ENCODE measurements around the gene SMIM31. TPM values are rescaled to one million over a fixed set of nuclear protein-coding genes. Genes with fewer than 3 reads are reported as not detected.

Gene SMIM31
- total RNA-seq, 1 experiment from 2014 or later = not detected

DNA sequence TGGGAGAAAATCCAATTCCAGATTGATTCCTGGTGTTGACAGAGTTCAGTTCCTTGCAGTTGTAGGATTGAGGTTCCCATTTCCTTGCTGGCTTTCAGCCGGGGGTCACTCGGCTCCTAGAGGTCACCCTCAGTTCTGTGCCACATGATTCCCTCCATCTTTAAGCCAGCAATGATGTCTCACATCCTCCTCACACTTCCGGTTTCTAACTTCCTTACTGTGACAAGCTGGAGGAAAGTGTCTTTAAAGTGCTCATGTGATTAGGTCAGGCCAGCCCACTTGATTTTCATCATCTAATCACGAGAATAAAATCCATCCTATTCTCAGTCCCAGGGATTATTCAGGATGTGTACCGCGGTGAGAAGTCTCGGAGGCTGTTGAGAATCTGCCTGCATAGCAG, 19.4 kb upstream of the SMIM31 start (continued):
- TF ChIP-seq CTCF (IDR thresholded peaks at IDR 0.05 in 2 of 3, conservative IDR thresholded peaks at IDR 0.05 in 1 of 3; ENCODE audit: borderline replicate concordance in 1 of 3, insufficient read depth in 1 of 3, low read depth in 2 of 3, low read length in 2 of 3) (no peak), SIN3A (IDR thresholded peaks at IDR 0.05; ENCODE audit: low read depth) (no peak), JUND (IDR thresholded peaks at IDR 0.05) (no peak), EGR1 (IDR thresholded peaks at IDR 0.05; ENCODE audit: low read depth) (no peak), RAD21 (IDR thresholded peaks at IDR 0.05; ENCODE audit: low read depth) (no peak), ZBTB33 (IDR thresholded peaks at IDR 0.05; ENCODE audit: extremely low read depth, insufficient replicate concordance, low read length) (no peak), EZH2phosphoT487 (IDR thresholded peaks at IDR 0.05; ENCODE audit: borderline replicate concordance) (no peak)
- TF ChIP-seq, protein P1, sequence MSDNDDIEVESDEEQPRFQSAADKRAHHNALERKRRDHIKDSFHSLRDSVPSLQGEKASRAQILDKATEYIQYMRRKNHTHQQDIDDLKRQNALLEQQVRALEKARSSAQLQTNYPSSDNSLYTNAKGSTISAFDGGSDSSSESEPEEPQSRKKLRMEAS (IDR thresholded peaks at IDR 0.05) = no peak

GRCh38 chr4:164748375-164748774, 5.6 kb upstream of the SMIM31 start:
- Histone ChIP-seq H3K9me2 (ENCODE audit: insufficient read depth) (no peaks in the 10 kb centered on the region), H2AFZ (ENCODE audit: low read depth, low read length, poor library complexity, severe bottlenecking) (peak overlapping the region; percentile 42), H3K36me3 (ENCODE audit: control insufficient read depth in 1 of 2, insufficient read depth in 2 of 2, low read length in 2 of 2) (no peaks in the 10 kb centered on the region), H3K4me1 (ENCODE audit: control insufficient read depth in 1 of 2, insufficient read depth in 2 of 2, low read length in 2 of 2) (no peaks in the 10 kb centered on the region), H3K27ac (ENCODE audit: low read depth, low read length) (no peak overlapping the region), H3K4me3 (replicated peaks in 1 of 2; ENCODE audit: low read depth in 1 of 2, low read length in 2 of 2) (no peak overlapping the region), H4K20me1 (ENCODE audit: insufficient read depth) (no peaks in the 10 kb centered on the region), H3K9me3 (ENCODE audit: control insufficient read depth in 1 of 2, insufficient read depth in 1 of 2, low read depth in 1 of 2, low read length in 2 of 2) (no peaks in the 10 kb centered on the region), H3K9ac (ENCODE audit: low read length) (no peak overlapping the region), H3K4me2 (ENCODE audit: low read length) (no peak overlapping the region), H3K79me2 (ENCODE audit: insufficient read depth, low read length) (no peaks in the 10 kb centered on the region), H3K27me3 (ENCODE audit: insufficient read depth, low read length) (no peaks in the 10 kb centered on the region)
- intact Hi-C loops (cut with micrococcal nuclease) = loop anchor here (5.0 to 10.0 kb wide), 2 partner anchors 1196 to 1264 kb away; no protein-coding TSS in a partner anchor
- ChIA-PET POLR2A (no interaction called here), CTCF (interaction anchor here (1.7 kb wide), 1 partner anchor 1198 kb away, joined by 7 read pairs; no protein-coding TSS in a partner anchor), RAD21 (ENCODE audit: low non-redundant PET in 1 of 2, low total read pairs in 2 of 2, uncharacterized antibody in 2 of 2, unreplicated experiment in 2 of 2) (no interaction called here)
- TF ChIP-seq ZFX (IDR thresholded peaks at IDR 0.05) (no peak), ZNF274 (IDR thresholded peaks at IDR 0.05; ENCODE audit: low read depth, low read length) (no peak), SIN3A (IDR thresholded peaks at IDR 0.05; ENCODE audit: low read depth) (no peak), CTCF (IDR thresholded peaks at IDR 0.05 in 2 of 3, conservative IDR thresholded peaks at IDR 0.05 in 1 of 3; ENCODE audit: borderline replicate concordance in 1 of 3, insufficient read depth in 1 of 3, low read depth in 2 of 3, low read length in 2 of 3) (peak in 2 of 3 experiments; percentile 38 to 46; a peak in 4 of 6 replicates), JUND (IDR thresholded peaks at IDR 0.05) (no peak), ZBTB33 (IDR thresholded peaks at IDR 0.05; ENCODE audit: extremely low read depth, insufficient replicate concordance, low read length) (no peak), RAD21 (IDR thresholded peaks at IDR 0.05; ENCODE audit: low read depth) (peak; percentile 56), POLR2AphosphoS5 (IDR thresholded peaks at IDR 0.05; ENCODE audit: low read depth, low read length) (no peak), FOSL1 (IDR thresholded peaks at IDR 0.05; ENCODE audit: low read depth) (no peak)
- peak; percentile 13 for DNase-seq (ENCODE audit: low read depth, low spot score)
- BruUV-seq (replicated peaks) = no TSS peak
- ATAC-seq = no peak; the same call in 1 of the 2 replicates

Measured in HCT116 (cell line).